SH-SY5Y (cell line): ENCODE data around the gene ARID5A.

Experiments
- GATA2 ChIP-seq: IDR thresholded peaks from 2 replicates; pipeline ENCODE4 v1.6.1; 2011; ENCODE audit warnings: mild to moderate bottlenecking, low read depth, low read length
- GATA3 ChIP-seq: IDR thresholded peaks from 2 replicates; pipeline ENCODE4 v1.6.1; 2011; ENCODE audit warnings: low read depth, mild to moderate bottlenecking, low read length, moderate library complexity

GRCh38 chr2:96508521-96509113 lies 27.9 kb upstream of the ARID5A start:
- TF ChIP-seq GATA3 (no peak), GATA2 (no peak)
